Left renal cortex interstitium (tissue), 4 donors: ENCODE results near the gene EYA2. TPM values are rescaled to one million over a fixed set of nuclear protein-coding genes. Genes with fewer than 3 reads are reported as not detected.

Experiments used
- DNase-seq, 4 donors: peaks; one replicate each; pipeline ENCODE4 v3.0.0-alpha.2; 2013; ENCODE audit warnings: low read depth in 4 of 4, low spot score in 2 of 4, missing footprints in 1 of 4
- polyA plus RNA-seq, 4 donors: library from polyadenylated mRNA; unstranded; fragments of 120-200 nt; gene quantifications; one replicate each; pipeline ENCODE4 v1.2.1, GENCODE V29; 2013; ENCODE audit not compliant: insufficient read length in 4 of 4

EYA2 gene
- polyA plus RNA-seq, 4 donors: 0.49 to 1.8 (median 0.69) TPM

- no peak for DNase-seq
These were observed 81.3 kb downstream of the EYA2 start for GRCh38 chr20:46975976-46976375.

- no peak for DNase-seq
These were observed 82.6 kb downstream of the EYA2 start for GRCh38 chr20:46977204-46977603.

GRCh38 chr20:46977909-46978588 lies 83.4 kb downstream of the EYA2 start:
- DNase-seq: no peak

- no peak for DNase-seq
These were observed 84.4 kb downstream of the EYA2 start for GRCh38 chr20:46978951-46979491.

- DNase-seq: no peak
These were observed 85.1 kb downstream of the EYA2 start for GRCh38 chr20:46979603-46980241.

GRCh38 chr20:46981184-46981583 lies 86.5 kb downstream of the EYA2 start:
- DNase-seq: no peak

- no peak for DNase-seq
These were observed 88.8 kb downstream of the EYA2 start for GRCh38 chr20:46983466-46983865.

- DNase-seq: no peak
These were observed 89.8 kb downstream of the EYA2 start for GRCh38 chr20:46984405-46984804.

- no peak for DNase-seq
These were observed 90.6 kb downstream of the EYA2 start for GRCh38 chr20:46985250-46985649.

GRCh38 chr20:46985671-46986070 lies 91.0 kb downstream of the EYA2 start:
- no peak for DNase-seq

- DNase-seq: no peak
These were observed 92.4 kb downstream of the EYA2 start for GRCh38 chr20:46987001-46987400.

- DNase-seq: no peak
These were observed 95.5 kb downstream of the EYA2 start for GRCh38 chr20:46990017-46990595.

GRCh38 chr20:46990596-46991104 lies 96.0 kb downstream of the EYA2 start:
- no peak for DNase-seq

- no peak for DNase-seq
These were observed 96.5 kb downstream of the EYA2 start for GRCh38 chr20:46991168-46991567.

GRCh38 chr20:46991880-46992639 lies 97.4 kb downstream of the EYA2 start:
- no peak for DNase-seq

GRCh38 chr20:46992640-46993035 lies 98.0 kb downstream of the EYA2 start:
- DNase-seq: no peak

- no peak for DNase-seq
These were observed 98.9 kb downstream of the EYA2 start for GRCh38 chr20:46993465-46994095.

- DNase-seq: no peak
These were observed 99.7 kb downstream of the EYA2 start for GRCh38 chr20:46994341-46994740.

- DNase-seq: no peak
These were observed 101.0 kb downstream of the EYA2 start for GRCh38 chr20:46995561-46996142.

- no peak for DNase-seq
These were observed 102.5 kb downstream of the EYA2 start for GRCh38 chr20:46997187-46997586.
